Heart right ventricle (tissue), 16 donors: Measurements from ENCODE around the gene CATSPERE. TPM values are rescaled to one million over a fixed set of nuclear protein-coding genes. Genes with fewer than 3 reads are reported as not detected.

Source experiments
- ATAC-seq, 8 donors: fragments of 200-7000 bp; cut with Tn5 transposase; one replicate each; pipeline ENCODE4 v1.9.1; 2020; ENCODE audit warnings: mild to moderate bottlenecking in 8 of 8, moderate library complexity in 8 of 8, moderate number of reproducible peaks in 1 of 8
- DNase-seq, 2 donors: peaks; one replicate each; pipeline ENCODE4 v3.0.0-alpha.2; 2020
- H3K27ac ChIP-seq, 10 donors: fragments of 200-600 bp; sonication (generic) in 2 of 10; one replicate each; pipeline versions ENCODE4 v1.5.0 to v1.8.0; 2020 to 2022; ENCODE audit warnings: mild to moderate bottlenecking in 3 of 10
- H3K27me3 ChIP-seq, 7 donors: fragments of 200-600 bp; one replicate each; pipeline ENCODE4 v1.8.0; 2021 to 2022; ENCODE audit warnings: mild to moderate bottlenecking in 2 of 7
- H3K36me3 ChIP-seq, 9 donors: fragments of 200-600 bp; sonication (generic) in 1 of 9; one replicate each; pipeline versions ENCODE4 v1.5.0 to v1.8.0; 2020 to 2022; ENCODE audit warnings: mild to moderate bottlenecking in 2 of 9
- H3K4me1 ChIP-seq, 9 donors: fragments of 200-600 bp; sonication (generic) in 1 of 9; one replicate each; pipeline versions ENCODE4 v1.5.0 to v1.8.0; 2020 to 2022; ENCODE audit warnings: mild to moderate bottlenecking in 4 of 9
- H3K4me3 ChIP-seq, 10 donors: fragments of 200-600 bp; sonication (generic) in 2 of 10; one replicate each; pipeline versions ENCODE4 v1.5.0 to v1.8.0; 2020 to 2022; ENCODE audit warnings: mild to moderate bottlenecking in 7 of 10, moderate library complexity in 2 of 10
- H3K9me3 ChIP-seq, 11 donors: fragments of 200-600 bp in 10 of 11; sonication (generic) in 2 of 11; one replicate each; pipeline versions ENCODE4 v1.5.0 to v1.8.0; 2013 to 2022; ENCODE audit warnings: mild to moderate bottlenecking in 2 of 11, control low read depth in 1 of 11, moderate library complexity in 1 of 11
- CTCF ChIP-seq, 9 donors: fragments of 200-600 bp; sonication (generic) in 2 of 9; IDR thresholded peaks; one replicate each; pipeline versions ENCODE4 v1.5.0 to v1.8.0; 2021 to 2022; ENCODE audit warnings: antibody characterized with exemption in 9 of 9, mild to moderate bottlenecking in 5 of 9, moderate library complexity in 1 of 9
- WGBS, 2 donors: extraction: QIAGEN DNeasy Blood & Tissue Kit; methylation state at CpG; one replicate each; pipeline ENCODE4 v1.1.7; 2013; ENCODE audit warnings: inconsistent platforms in 1 of 2; 5-methylcytosine and 5-hydroxymethylcytosine counted together
- intact Hi-C, 10 donors: fragments of 100-400 bp; cut with DNase I; formaldehyde crosslinking; loops; one replicate each; pipeline versions ENCODE4 v1.11.1 to v1.14.2; 2022
- polyA plus RNA-seq, 2 donors: library from polyadenylated mRNA; stranded (reverse); fragments of 200-250 nt; gene quantifications; one replicate each; pipeline ENCODE4 v1.2.3, GENCODE V29; 2013
- total RNA-seq, 10 donors: library from RNA; stranded (reverse); fragmentation: NEBNext Ultra II Directional in 3 of 10; extraction: Animal tissue kit (Norgen Biotek cat#: 25700) in 3 of 10; gene quantifications; one replicate each; pipeline versions ENCODE4 v1.2.1 to v1.2.4, GENCODE V29; 2021 to 2023
- donor health status: Arrhythmogenic right ventricular cardiomyopathy.
- donor health status: ischemic (EF 13 %, LVEDD 7.1; RV severe dilation, severe dysfunction).
- donor health status: healthy with polysubstance abuse.
- donor health status: DM: no; HTN: yes; CAD: no.
- donor health status: DM: no; HTN: no; CAD: no.
- donor health status: ischemic (EF 25% LVEDD 6.9; RV normal size, moderate dysfunction).
- donor health status: ischemic (EF 25% LVEDD 5.7; RV mildly dilated, moderate dysfunction).
- donor health status: healthy.
- donor health status: DM: yes; HTN: yes; CAD: no.
- donor health status: Ischemic cardiomyopathy.
- donor health status: ischemic (EF 35%, LVEDD 5.7; RV mildly dilated, moderate dysfunction).
- donor health status: nonischemic (EF 11% LVEDD 7.7; RV severe dilation, severe dysfunction).
- donor health status: DM: yes; HTN: yes; CAD: no.
- donor health status: PGD.
- donor health status: ischemic (EF 29% LVEDD 5.4; RV normal size, mild dysfunction).
- donor health status: nonischemic (EF 23%, LVEDD 6.1; RV moderate dilation, normal function).

CATSPERE gene
- total and polyA plus RNA-seq, 12 donors, result 0.07 to 0.83 (median 0.26) TPM; not detected in 1

- H3K4me3 ChIP-seq, result no peak overlapping the region
- peaks cover 0 to 24% (median 0%) of the 10 kb centered on the region in 9 donors for H3K4me1 ChIP-seq
- intact Hi-C loops, result no loop called here
- 85 to 92% methylated on average over 7 of the region's 7 CpGs for WGBS, 2 donors
- DNase-seq (no peak), ATAC-seq (no peak)
- no peak for TF ChIP-seq CTCF (IDR thresholded peaks at IDR 0.05)
- peaks cover 0 to 57% (median 8%) of the 10 kb centered on the region in 9 donors for H3K36me3 ChIP-seq
- H3K27ac ChIP-seq, result no peak overlapping the region
- H3K27me3 ChIP-seq, result no peaks in the 10 kb centered on the region
- no peaks in the 10 kb centered on the region for H3K9me3 ChIP-seq
These were observed 24.6 kb upstream of the CATSPERE start for GRCh38 chr1:244436336-244437085.

- Histone ChIP-seq H3K4me3 (no peak overlapping the region), H3K9me3 (no peaks in the 10 kb centered on the region), H3K4me1 (peaks cover 0 to 24% (median 0%) of the 10 kb centered on the region in 9 donors), H3K27ac (no peak overlapping the region), H3K27me3 (no peaks in the 10 kb centered on the region), H3K36me3 (peaks cover 0 to 51% (median 7%) of the 10 kb centered on the region in 9 donors)
- TF ChIP-seq CTCF (IDR thresholded peaks at IDR 0.05), result no peak
- intact Hi-C loops, result no loop called here
- ATAC-seq, result no peak
- DNase-seq, result no peak
These were observed 24.0 kb upstream of the CATSPERE start for GRCh38 chr1:244437086-244437468.

- Histone ChIP-seq H3K27ac (no peak overlapping the region), H3K4me1 (peaks cover 0 to 24% (median 4%) of the 10 kb centered on the region in 9 donors), H3K9me3 (no peaks in the 10 kb centered on the region), H3K36me3 (peaks cover 0 to 31% (median 6%) of the 10 kb centered on the region in 9 donors), H3K4me3 (no peak overlapping the region), H3K27me3 (no peaks in the 10 kb centered on the region)
- DNase-seq, result peak in 1 of 2 donors; percentile 17
- intact Hi-C loops, result no loop called here
- ATAC-seq, result peak in 2 of 8 donors; percentile 47 to 56
- WGBS, 2 donors, result 71 to 73% methylated on average over 8 of the region's 8 CpGs
- TF ChIP-seq CTCF (IDR thresholded peaks at IDR 0.05), result no peak
These were observed 21.6 kb upstream of the CATSPERE start for GRCh38 chr1:244439391-244440032.

GRCh38 chr1:244442850-244443249 is 18.2 kb upstream of the CATSPERE start:
- H3K9me3 ChIP-seq, result no peaks in the 10 kb centered on the region
- H3K36me3 ChIP-seq, result peaks cover 0 to 5% (median 0%) of the 10 kb centered on the region in 9 donors
- H3K4me1 ChIP-seq, result peaks cover 0 to 41% (median 19%) of the 10 kb centered on the region in 9 donors
- WGBS, 2 donors, result 79 to 90% methylated on average over 2 of the region's 2 CpGs
- DNase-seq (no peak), ATAC-seq (no peak)
- H3K27ac ChIP-seq, result no peak overlapping the region
- H3K4me3 ChIP-seq, result no peak overlapping the region
- H3K27me3 ChIP-seq, result no peaks in the 10 kb centered on the region
- intact Hi-C loops, result no loop called here
- no peak for TF ChIP-seq CTCF (IDR thresholded peaks at IDR 0.05)
